Measurements from ENCODE around the gene HTR3B. TPM values are rescaled to one million over a fixed set of nuclear protein-coding genes. Genes with fewer than 3 reads are reported as not detected.
A peak's percentile ranks its signal among the peaks of the same experiment; 100 is the strongest.

Gene HTR3B
- total and polyA plus RNA-seq, 8 donors = not detected

GRCh38 chr11:113895367-113896155 is 9.0 kb upstream of the HTR3B start:
- Histone ChIP-seq H3K4me3 (no peak overlapping the region), H3K27ac (no peak overlapping the region), H3K36me3 (no peaks in the 10 kb centered on the region), H3K27me3 (no peaks in the 10 kb centered on the region), H3K4me1 (no peaks in the 10 kb centered on the region), H3K9me3 (no peaks in the 10 kb centered on the region)
- no peak for TF ChIP-seq CTCF (IDR thresholded peaks at IDR 0.05)
- no peak for ATAC-seq
- WGBS, 2 donors = 45 to 54% methylated on average over 10 of the region's 10 CpGs
- no peak for DNase-seq
- FAIRE-seq = no peak
- intact Hi-C loops (cut with DNase I) = loop anchor here in 1 of 3 donors (10.0 kb wide), 1 partner anchor 369 kb away; no protein-coding TSS in a partner anchor

- H3K9me3 ChIP-seq = no peaks in the 10 kb centered on the region
- 19 to 23% methylated on average over 10 of the region's 10 CpGs for WGBS, 2 donors
- peak; percentile 58 to 70 (median 65) for TF ChIP-seq CTCF (IDR thresholded peaks at IDR 0.05)
- peak in 2 of 6 donors; percentile 40 to 62 for DNase-seq
- H3K36me3 ChIP-seq = no peaks in the 10 kb centered on the region
- no peak overlapping the region for H3K4me3 ChIP-seq
- intact Hi-C loops (cut with DNase I) = loop anchor here in 1 of 3 donors (10.0 kb wide), 1 partner anchor 368 kb away; no protein-coding TSS in a partner anchor
- no peak for FAIRE-seq
- no peak overlapping the region for H3K27ac ChIP-seq
- H3K27me3 ChIP-seq = no peaks in the 10 kb centered on the region
- ATAC-seq = peak; percentile 70 to 91 (median 86)
- H3K4me1 ChIP-seq = no peaks in the 10 kb centered on the region
Measured at GRCh38 chr11:113896156-113896879, 8.3 kb upstream of the HTR3B start.

- no peak for DNase-seq
- no peaks in the 10 kb centered on the region for H3K36me3 ChIP-seq
- no peak overlapping the region for H3K27ac ChIP-seq
- intact Hi-C loops (cut with DNase I) = loop anchor here in 1 of 3 donors (5.0 kb wide), 1 partner anchor 361 kb away; no protein-coding TSS in a partner anchor
- FAIRE-seq = no peak
- H3K4me1 ChIP-seq = peaks cover 3 to 7% (median 4%) of the 10 kb centered on the region in 3 donors
- 80 to 81% methylated on average over 2 of the region's 2 CpGs for whole genome bisulfite sequencing, 2 donors
- H3K27me3 ChIP-seq = no peaks in the 10 kb centered on the region
- no peak for TF ChIP-seq CTCF (IDR thresholded peaks at IDR 0.05)
- ATAC-seq = no peak
- H3K4me3 ChIP-seq = no peak overlapping the region
- H3K9me3 ChIP-seq = no peaks in the 10 kb centered on the region
Measured at GRCh38 chr11:113901141-113901540, 3.5 kb upstream of the HTR3B start.

- H3K27me3 ChIP-seq = no peaks in the 10 kb centered on the region
- intact Hi-C loops (cut with DNase I) = no loop called here
- WGBS, 2 donors = 9 to 16% methylated on average over 4 of the region's 4 CpGs
- H3K4me3 ChIP-seq = no peak overlapping the region
- H3K27ac ChIP-seq = peak overlapping the region in 2 of 4 donors; percentile 5 to 36
- TF ChIP-seq CTCF (IDR thresholded peaks at IDR 0.05) = peak in 1 of 4 donors; percentile 8
- peak; percentile 84 to 87 (median 84) for ATAC-seq
- H3K9me3 ChIP-seq = no peaks in the 10 kb centered on the region
- H3K36me3 ChIP-seq = no peaks in the 10 kb centered on the region
- FAIRE-seq = peak; percentile 43
- H3K4me1 ChIP-seq = peaks cover 7 to 10% (median 8%) of the 10 kb centered on the region in 3 donors
- peak in 2 of 6 donors; percentile 16 to 24 for DNase-seq
Measured at GRCh38 chr11:113906038-113906437, 1.4 kb downstream of the HTR3B start.
